K562 (cell line): ENCODE measurements around the gene ENO2. TPM values are rescaled to one million over a fixed set of nuclear protein-coding genes. Genes with fewer than 3 reads are reported as not detected.
A peak's percentile ranks its signal among the peaks of the same experiment; 100 is the strongest.

Experiments
- ARID1B ChIP-seq: fragments of 450-650 bp; IDR thresholded peaks from 2 replicates; pipeline ENCODE4 v1.6.1; 2016; ENCODE audit warnings: antibody characterized with exemption, mild to moderate bottlenecking, inconsistent platforms
- CBX2 ChIP-seq: fragments of 200-600 bp; sonication (generic); IDR thresholded peaks from one replicate; pipeline ENCODE4 v1.6.1; 2012; ENCODE audit warnings: mild to moderate bottlenecking, low read length, inconsistent platforms; ENCODE audit not compliant: insufficient read depth, poor library complexity, severe bottlenecking
- EHMT2 ChIP-seq: fragments of 450-650 bp; IDR thresholded peaks from 2 replicates; pipeline ENCODE4 v1.6.1; 2018; ENCODE audit warnings: antibody characterized with exemption
- ETS2 ChIP-seq: IDR thresholded peaks from 2 replicates; pipeline ENCODE4 v1.6.1; 2016; ENCODE audit warnings: borderline replicate concordance, missing genetic modification characterization, mild to moderate bottlenecking, moderate library complexity, missing compliant biosample characterization; ENCODE audit not compliant: poor library complexity, severe bottlenecking
- RBM22 ChIP-seq: fragments of 200-400 bp; formaldehyde crosslinking; IDR thresholded peaks from 2 replicates; pipeline ENCODE4 v1.6.1; 2018; ENCODE audit warnings: low read length, low read depth; ENCODE audit not compliant: poor library complexity, severe bottlenecking
- SAFB ChIP-seq: fragments of 200-400 bp; formaldehyde crosslinking; IDR thresholded peaks from 2 replicates; pipeline ENCODE4 v1.6.1; 2017; ENCODE audit warnings: low read depth, low read length, borderline replicate concordance
- ZBTB5 ChIP-seq: fragments of 450-650 bp; IDR thresholded peaks from 2 replicates; pipeline ENCODE4 v1.6.1; 2017; ENCODE audit warnings: antibody characterized with exemption
- ZNF280A ChIP-seq: fragments of 450-650 bp; IDR thresholded peaks from 2 replicates; pipeline ENCODE4 v1.6.1; 2018; ENCODE audit warnings: mild to moderate bottlenecking, low read depth; ENCODE audit not compliant: partially characterized antibody
- ZNF280B ChIP-seq: fragments of 250-450 bp; sonication (Bioruptor Pico); IDR thresholded peaks from 2 replicates; pipeline ENCODE4 v1.5.1; 2021; ENCODE audit warnings: mild to moderate bottlenecking
- ZNF407 ChIP-seq: fragments of 450-650 bp; IDR thresholded peaks from 2 replicates; pipeline ENCODE4 v1.6.1; 2016; ENCODE audit warnings: low read depth
- ZNF444 ChIP-seq: fragments of 250-450 bp; sonication (Bioruptor Pico); IDR thresholded peaks from 2 replicates; pipeline ENCODE4 v1.4.0; 2020; ENCODE audit warnings: mild to moderate bottlenecking, moderate library complexity
- ZNF561 ChIP-seq: fragments of 450-650 bp; formaldehyde crosslinking; conservative IDR thresholded peaks from 2 replicates; pipeline ENCODE4 v1.4.0; 2020; ENCODE audit warnings: mild to moderate bottlenecking, moderate library complexity
- ZNF584 ChIP-seq: fragments of 200-800 bp; sonication (Bioruptor generic); IDR thresholded peaks from 2 replicates; pipeline ENCODE4 v1.6.1; 2016; ENCODE audit warnings: low read depth, mild to moderate bottlenecking, missing genetic modification characterization, missing compliant biosample characterization
- ZNF668 ChIP-seq: fragments of 250-450 bp; sonication (Bioruptor Pico); IDR thresholded peaks from 2 replicates; pipeline ENCODE4 v1.8.0; 2022; ENCODE audit warnings: mild to moderate bottlenecking, inconsistent platforms
- polyA plus RNA-seq, 8 experiments: library from polyadenylated mRNA; depleted of rRNA in 4 of 8; stranded (reverse) in 5 of 8; unstranded in 3 of 8; fragments of >200 nt; fragmentation: Nextera tagmentation in 2 of 8; fragmentation: Illumina TruSeq in 1 of 8; extraction: Ambion mirVana in 2 of 8; extraction: Trizol in 1 of 8; gene quantifications; 2 replicates each; pipeline versions ENCODE4 v1.2.1 to v1.2.3, GENCODE V29; 2011 to 2014; ENCODE audit warnings: inconsistent platforms in 1 of 8, missing spikeins in 1 of 8
- total RNA-seq, 7 experiments: library from RNA; depleted of rRNA in 6 of 7; stranded (reverse); fragments of >200 nt in 6 of 7; fragmentation: Illumina TruSeq in 2 of 7; extraction: Trizol in 2 of 7; gene quantifications; 2 replicates each; pipeline versions ENCODE4 v1.2.1 to v1.2.3, GENCODE V29; 2011 to 2021; ENCODE audit warnings: low replicate concordance in 1 of 7

ENO2 gene
- total and polyA plus RNA-seq, 9 of the 15 experiments (the other 6 are each of a cell fraction or from before 2014, with no cell fraction given): 10.9 to 43.3 (median 21.0) TPM

- TF ChIP-seq ARID1B (peak; percentile 22; the same call in 1 of the 2 replicates), ZNF561 (no peak), RBM22 (no peak), SAFB (no peak; the same call in 1 of the 2 replicates), EHMT2 (no peak), ZNF280B (no peak), ZNF280A (no peak), ZBTB5 (no peak), ZNF584 (CRISPR knock-in tag) (no peak), ETS2 (tag) (no peak), ZNF407 (no peak), ZNF444 (CRISPR knock-in tag) (no peak), ZNF668 (CRISPR knock-in tag) (no peak), CBX2 (no peak)
These were observed 47.4 kb downstream of the ENO2 start (continued) for GRCh38 chr12:6961695-6962284.
